ENCODE results near the gene PDE6B.

PDE6B gene

GRCh38 chr4:581181-581580 lies 44.2 kb upstream of the PDE6B start:
- no peaks in the 10 kb centered on the region for H4K20me1 ChIP-seq (ENCODE audit: low read depth, low read length)
- H3K27me3 ChIP-seq (ENCODE audit: low read length) = no peaks in the 10 kb centered on the region
- peaks cover 9% of the 10 kb centered on the region; the same call in 1 of the 2 replicates for H3K9me3 ChIP-seq (ENCODE audit: insufficient read depth, low read length)
- H2AFZ ChIP-seq (ENCODE audit: low read depth, low read length, severe bottlenecking) = no peak overlapping the region
- no peaks in the 10 kb centered on the region for H3K36me3 ChIP-seq (ENCODE audit: low read length)
- no peak overlapping the region for H3K4me3 ChIP-seq (ENCODE audit: insufficient read depth, low read length, poor library complexity, severe bottlenecking)
- H3K27ac ChIP-seq (ENCODE audit: low read depth, low read length) = no peak overlapping the region
- TF ChIP-seq, protein P1, sequence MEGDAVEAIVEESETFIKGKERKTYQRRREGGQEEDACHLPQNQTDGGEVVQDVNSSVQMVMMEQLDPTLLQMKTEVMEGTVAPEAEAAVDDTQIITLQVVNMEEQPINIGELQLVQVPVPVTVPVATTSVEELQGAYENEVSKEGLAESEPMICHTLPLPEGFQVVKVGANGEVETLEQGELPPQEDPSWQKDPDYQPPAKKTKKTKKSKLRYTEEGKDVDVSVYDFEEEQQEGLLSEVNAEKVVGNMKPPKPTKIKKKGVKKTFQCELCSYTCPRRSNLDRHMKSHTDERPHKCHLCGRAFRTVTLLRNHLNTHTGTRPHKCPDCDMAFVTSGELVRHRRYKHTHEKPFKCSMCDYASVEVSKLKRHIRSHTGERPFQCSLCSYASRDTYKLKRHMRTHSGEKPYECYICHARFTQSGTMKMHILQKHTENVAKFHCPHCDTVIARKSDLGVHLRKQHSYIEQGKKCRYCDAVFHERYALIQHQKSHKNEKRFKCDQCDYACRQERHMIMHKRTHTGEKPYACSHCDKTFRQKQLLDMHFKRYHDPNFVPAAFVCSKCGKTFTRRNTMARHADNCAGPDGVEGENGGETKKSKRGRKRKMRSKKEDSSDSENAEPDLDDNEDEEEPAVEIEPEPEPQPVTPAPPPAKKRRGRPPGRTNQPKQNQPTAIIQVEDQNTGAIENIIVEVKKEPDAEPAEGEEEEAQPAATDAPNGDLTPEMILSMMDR (IDR thresholded peaks at IDR 0.05; ENCODE audit: insufficient read depth, low read length, poor library complexity, severe bottlenecking) = no peak
- TF ChIP-seq EZH2phosphoT487 (conservative IDR thresholded peaks at IDR 0.05; ENCODE audit: low read length) = no peak
- no peak overlapping the region for H3K9ac ChIP-seq (ENCODE audit: low read length)
- H3K79me2 ChIP-seq (ENCODE audit: insufficient read depth, low read length) = no peaks in the 10 kb centered on the region
- H3K9me2 ChIP-seq (replicated peaks; ENCODE audit: insufficient read depth, low read length) = no peaks in the 10 kb centered on the region
- no peak overlapping the region for H3K4me2 ChIP-seq (ENCODE audit: low read depth, low read length, poor library complexity, severe bottlenecking)
- no peaks in the 10 kb centered on the region for H3F3A ChIP-seq (ENCODE audit: insufficient read depth)

DNA sequence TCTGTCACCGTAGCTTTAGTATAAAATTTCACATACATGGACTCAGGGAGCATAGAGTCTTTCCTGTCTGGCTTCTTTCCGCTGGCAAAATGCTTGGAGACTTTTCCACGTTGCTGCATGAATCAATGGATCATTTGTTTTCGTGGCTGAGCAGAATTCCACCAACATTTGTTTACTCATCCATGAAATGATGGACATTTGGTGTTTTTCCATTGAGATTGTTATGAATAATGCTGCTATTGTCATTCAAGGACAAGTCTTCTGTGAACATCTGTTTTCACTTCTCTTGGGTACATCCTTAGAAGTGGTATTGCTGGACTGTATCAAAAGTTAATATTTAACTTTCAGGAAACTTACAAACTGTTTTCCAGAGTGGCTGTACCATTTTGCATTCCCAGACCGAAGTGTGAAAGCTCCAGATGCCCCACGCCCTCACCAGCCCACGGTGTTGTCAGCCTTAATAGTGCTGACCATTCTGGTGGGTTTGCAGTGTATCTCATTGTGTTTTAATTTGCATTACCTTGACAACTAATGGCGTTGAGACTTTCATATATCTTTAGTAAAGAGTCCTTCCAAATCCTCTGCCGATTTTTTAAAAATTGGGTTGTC lies 43.5 kb upstream of the PDE6B start:
- Histone ChIP-seq H4K20me1 (ENCODE audit: low read depth, low read length) (no peaks in the 10 kb centered on the region), H3K4me3 (ENCODE audit: insufficient read depth, low read length, poor library complexity, severe bottlenecking) (no peak overlapping the region), H3K9ac (ENCODE audit: low read length) (no peak overlapping the region), H3K9me3 (ENCODE audit: insufficient read depth, low read length) (peaks cover 9% of the 10 kb centered on the region; the same call in 1 of the 2 replicates), H3K27ac (ENCODE audit: low read depth, low read length) (no peak overlapping the region), H3K9me2 (replicated peaks; ENCODE audit: insufficient read depth, low read length) (no peaks in the 10 kb centered on the region), H3F3A (ENCODE audit: insufficient read depth) (no peaks in the 10 kb centered on the region), H2AFZ (ENCODE audit: low read depth, low read length, severe bottlenecking) (no peak overlapping the region), H3K79me2 (ENCODE audit: insufficient read depth, low read length) (no peaks in the 10 kb centered on the region), H3K4me2 (ENCODE audit: low read depth, low read length, poor library complexity, severe bottlenecking) (no peak overlapping the region), H3K36me3 (ENCODE audit: low read length) (no peaks in the 10 kb centered on the region), H3K27me3 (ENCODE audit: low read length) (no peaks in the 10 kb centered on the region)
- no peak for TF ChIP-seq EZH2phosphoT487 (conservative IDR thresholded peaks at IDR 0.05; ENCODE audit: low read length)
- TF ChIP-seq, protein P1 (IDR thresholded peaks at IDR 0.05; ENCODE audit: insufficient read depth, low read length, poor library complexity, severe bottlenecking) = no peak

DNA sequence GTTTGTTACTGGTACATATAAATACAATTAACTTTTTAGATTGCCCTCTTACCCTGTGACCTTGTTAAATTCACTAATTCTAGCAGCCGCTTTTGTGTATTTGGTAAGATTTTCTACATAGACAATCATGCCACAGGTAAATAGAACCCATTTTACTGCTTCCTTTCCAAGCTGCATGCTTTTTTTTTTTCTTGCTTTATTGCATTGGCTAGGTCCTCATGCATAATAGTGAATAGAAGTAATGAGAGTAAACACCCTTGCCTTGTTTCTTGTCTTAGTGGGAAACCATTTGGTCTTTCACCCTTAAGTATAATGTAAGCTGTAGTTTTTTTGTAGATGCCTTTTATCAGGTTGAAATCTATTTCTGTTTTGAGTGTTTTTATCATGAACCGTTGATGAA lies 41.6 kb upstream of the PDE6B start:
- Histone ChIP-seq H3K79me2 (ENCODE audit: insufficient read depth, low read length) (no peaks in the 10 kb centered on the region), H3F3A (ENCODE audit: insufficient read depth) (no peaks in the 10 kb centered on the region), H3K27me3 (ENCODE audit: low read length) (no peaks in the 10 kb centered on the region), H3K4me3 (ENCODE audit: insufficient read depth, low read length, poor library complexity, severe bottlenecking) (no peak overlapping the region), H3K4me2 (ENCODE audit: low read depth, low read length, poor library complexity, severe bottlenecking) (no peak overlapping the region), H3K9ac (ENCODE audit: low read length) (no peak overlapping the region), H3K27ac (ENCODE audit: low read depth, low read length) (no peak overlapping the region), H3K9me3 (ENCODE audit: insufficient read depth, low read length) (peaks cover 9% of the 10 kb centered on the region; the same call in 1 of the 2 replicates), H2AFZ (ENCODE audit: low read depth, low read length, severe bottlenecking) (no peak overlapping the region), H4K20me1 (ENCODE audit: low read depth, low read length) (no peaks in the 10 kb centered on the region), H3K36me3 (ENCODE audit: low read length) (no peaks in the 10 kb centered on the region), H3K9me2 (replicated peaks; ENCODE audit: insufficient read depth, low read length) (no peaks in the 10 kb centered on the region)
- TF ChIP-seq, protein P1 (IDR thresholded peaks at IDR 0.05; ENCODE audit: insufficient read depth, low read length, poor library complexity, severe bottlenecking) = no peak
- TF ChIP-seq EZH2phosphoT487 (conservative IDR thresholded peaks at IDR 0.05; ENCODE audit: low read length) = no peak
